Psoas muscle (tissue), 8 donors: ENCODE results near the gene KCNJ12. TPM values are rescaled to one million over a fixed set of nuclear protein-coding genes. Genes with fewer than 3 reads are reported as not detected.
"Not testable (repeated sequence)": the region's sequence is repeated elsewhere in the genome, so short reads cannot be mapped to it uniquely, and the experiment has no call there.

Source experiments
- ATAC-seq, 4 donors: fragments of 200-7000 bp; cut with Tn5 transposase; one replicate each; pipeline ENCODE4 v1.9.1; 2020; ENCODE audit warnings: moderate library complexity in 3 of 4, mild to moderate bottlenecking in 2 of 4
- DNase-seq, 2 donors: peaks; one replicate each; pipeline ENCODE4 v3.0.0-alpha.2; 2020
- H3K27ac ChIP-seq: fragments of 200-600 bp; one replicate; pipeline ENCODE4 v1.8.0; 2022
- H3K27me3 ChIP-seq, 3 donors: fragments of 200-600 bp in 1 of 3; one replicate each; pipeline versions ENCODE4 v1.6.1 to v1.8.0; 2013 to 2022; ENCODE audit warnings: low read length in 2 of 3, mild to moderate bottlenecking in 2 of 3, moderate library complexity in 1 of 3; ENCODE audit not compliant: insufficient read depth in 3 of 3
- H3K36me3 ChIP-seq, 2 donors: fragments of 200-600 bp in 1 of 2; one replicate each; pipeline versions ENCODE4 v1.6.1 to v1.8.0; 2013 to 2022; ENCODE audit warnings: low read depth in 1 of 2, mild to moderate bottlenecking in 1 of 2, moderate library complexity in 1 of 2; ENCODE audit not compliant: insufficient read depth in 1 of 2
- H3K4me1 ChIP-seq: fragments of 200-600 bp; one replicate; pipeline ENCODE4 v1.8.0; 2022
- H3K4me3 ChIP-seq: fragments of 200-600 bp; one replicate; pipeline ENCODE4 v1.8.0; 2022; ENCODE audit warnings: mild to moderate bottlenecking
- H3K9me3 ChIP-seq: fragments of 200-600 bp; one replicate; pipeline ENCODE4 v1.8.0; 2022
- CTCF ChIP-seq: fragments of 200-600 bp; IDR thresholded peaks from one replicate; pipeline ENCODE4 v1.8.0; 2022; ENCODE audit warnings: antibody characterized with exemption
- WGBS, 3 donors: extraction: QIAGEN DNeasy Blood & Tissue Kit; methylation state at CpG; one replicate each; pipeline versions ENCODE4 v1.1.6 to v1.1.7; 2013; 5-methylcytosine and 5-hydroxymethylcytosine counted together
- intact Hi-C, 2 donors: fragments of 100-400 bp; cut with DNase I; formaldehyde crosslinking; loops; one replicate each; pipeline versions ENCODE4 v1.11.0 to v1.14.2; 2022
- polyA plus RNA-seq, 3 donors: library from polyadenylated mRNA; stranded (reverse); fragments of 200-250 nt; gene quantifications; one replicate each; pipeline ENCODE4 v1.2.3, GENCODE V29; 2013
- total RNA-seq, 4 donors: library from RNA; stranded (reverse); fragmentation: NEBNext Ultra II Directional in 2 of 4; extraction: Animal tissue kit (Norgen Biotek cat#: 25700) in 2 of 4; gene quantifications; one replicate each; pipeline versions ENCODE4 v1.2.1 to v1.2.4, GENCODE V29; 2021 to 2023
- donor health status: healthy with polysubstance abuse.
- donor health status: DM: no; HTN: no; CAD: no; lungs with moderate emphysema.
- donor health status: Bipolar disorder and iron deficiency.
- donor health status: healthy.
- donor health status: DM: yes; HTN: yes; CAD: no.
- donor health status: DM: no; HTN: no; CAD: no.
- donor health status: DM: no; HTN: no; CAD: no.
- donor health status: DM: yes; HTN: yes; CAD: no.

KCNJ12 gene
- total and polyA plus RNA-seq, 7 donors, result 5.2 to 42.7 (median 19.3) TPM

DNA sequence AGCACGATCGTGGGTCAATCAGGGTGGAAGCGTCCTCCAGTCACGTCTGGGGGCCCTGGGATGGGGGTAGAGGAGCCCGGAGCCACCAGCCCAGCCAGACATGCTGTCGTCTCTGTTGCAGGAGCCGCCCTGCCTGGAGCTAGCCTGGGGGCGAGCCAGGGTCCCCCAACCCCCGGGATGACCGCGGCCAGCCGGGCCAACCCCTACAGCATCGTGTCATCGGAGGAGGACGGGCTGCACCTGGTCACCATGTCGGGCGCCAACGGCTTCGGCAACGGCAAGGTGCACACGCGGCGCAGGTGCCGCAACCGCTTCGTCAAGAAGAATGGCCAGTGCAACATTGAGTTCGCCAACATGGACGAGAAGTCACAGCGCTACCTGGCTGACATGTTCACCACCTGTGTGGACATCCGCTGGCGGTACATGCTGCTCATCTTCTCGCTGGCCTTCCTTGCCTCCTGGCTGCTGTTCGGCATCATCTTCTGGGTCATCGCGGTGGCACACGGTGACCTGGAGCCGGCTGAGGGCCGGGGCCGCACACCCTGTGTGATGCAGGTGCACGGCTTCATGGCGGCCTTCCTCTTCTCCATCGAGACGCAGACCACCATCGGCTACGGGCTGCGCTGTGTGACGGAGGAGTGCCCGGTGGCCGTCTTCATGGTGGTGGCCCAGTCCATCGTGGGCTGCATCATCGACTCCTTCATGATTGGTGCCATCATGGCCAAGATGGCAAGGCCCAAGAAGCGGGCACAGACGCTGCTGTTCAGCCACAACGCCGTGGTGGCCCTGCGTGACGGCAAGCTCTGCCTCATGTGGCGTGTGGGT is 39.2 kb downstream of the KCNJ12 start:
- H3K27ac ChIP-seq, H3K27me3 ChIP-seq, H3K4me1 ChIP-seq, H3K9me3 ChIP-seq, intact Hi-C loops, ATAC-seq, H3K36me3 ChIP-seq, H3K4me3 ChIP-seq: not testable (repeated sequence)
- peak in 1 of 2 donors; percentile 51 for DNase-seq
- 87% methylated on average over 46 to 56 of the region's 58 CpGs for WGBS, 3 donors

- H3K36me3 ChIP-seq, H3K27ac ChIP-seq, H3K9me3 ChIP-seq, ATAC-seq, H3K27me3 ChIP-seq, H3K4me1 ChIP-seq, H3K4me3 ChIP-seq, intact Hi-C loops: not testable (repeated sequence)
- 73 to 75% (median 75%) methylated on average over 24 to 30 of the region's 30 CpGs for WGBS, 3 donors
- peak in 1 of 2 donors; percentile 28 for DNase-seq
These were observed 40.4 kb downstream of the KCNJ12 start for GRCh38 chr17:21416471-21416981.

GRCh38 chr17:21417349-21417748 is 41.2 kb downstream of the KCNJ12 start:
- H3K27ac ChIP-seq, H3K27me3 ChIP-seq, H3K4me1 ChIP-seq, intact Hi-C loops, H3K4me3 ChIP-seq, H3K36me3 ChIP-seq, ATAC-seq, H3K9me3 ChIP-seq: not testable (repeated sequence)
- 79 to 83% (median 82%) methylated on average over 10 of the region's 10 CpGs for WGBS, 3 donors
- DNase-seq, result peak in 1 of 2 donors; percentile 10

DNA sequence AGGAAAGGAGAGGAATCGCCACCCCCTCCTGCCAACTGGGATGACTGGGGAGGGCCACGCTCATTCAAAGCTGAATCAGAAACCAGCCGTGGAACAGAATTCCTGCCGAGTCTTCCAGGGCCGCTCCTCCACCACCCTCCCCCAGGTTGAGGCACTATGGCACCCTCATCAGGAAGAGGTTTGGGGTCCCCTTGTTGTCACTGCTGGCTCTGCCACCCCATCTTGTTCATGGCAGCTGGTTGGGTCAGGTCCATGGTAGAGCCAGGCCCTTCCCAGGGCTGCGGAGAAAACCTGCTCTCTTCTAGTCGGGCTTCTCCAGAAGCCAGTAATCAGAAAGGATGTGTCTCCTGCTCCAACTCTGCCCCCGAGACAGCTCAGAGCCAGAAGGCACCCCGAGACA is 41.8 kb downstream of the KCNJ12 start:
- H3K4me1 ChIP-seq, result no peaks in the 10 kb centered on the region
- ATAC-seq (no peak), DNase-seq (peak in 1 of 2 donors; percentile 35)
- intact Hi-C loops, result no loop called here
- H3K27me3 ChIP-seq, result no peaks in the 10 kb centered on the region
- no peak overlapping the region for H3K4me3 ChIP-seq
- no peak overlapping the region for H3K27ac ChIP-seq
- WGBS, 3 donors, result 87 to 88% (median 88%) methylated on average over 9 of the region's 9 CpGs
- TF ChIP-seq CTCF, result no peak
- H3K9me3 ChIP-seq, result no peaks in the 10 kb centered on the region
- peaks cover 0 to 8% of the 10 kb centered on the region in 2 donors for H3K36me3 ChIP-seq

DNA sequence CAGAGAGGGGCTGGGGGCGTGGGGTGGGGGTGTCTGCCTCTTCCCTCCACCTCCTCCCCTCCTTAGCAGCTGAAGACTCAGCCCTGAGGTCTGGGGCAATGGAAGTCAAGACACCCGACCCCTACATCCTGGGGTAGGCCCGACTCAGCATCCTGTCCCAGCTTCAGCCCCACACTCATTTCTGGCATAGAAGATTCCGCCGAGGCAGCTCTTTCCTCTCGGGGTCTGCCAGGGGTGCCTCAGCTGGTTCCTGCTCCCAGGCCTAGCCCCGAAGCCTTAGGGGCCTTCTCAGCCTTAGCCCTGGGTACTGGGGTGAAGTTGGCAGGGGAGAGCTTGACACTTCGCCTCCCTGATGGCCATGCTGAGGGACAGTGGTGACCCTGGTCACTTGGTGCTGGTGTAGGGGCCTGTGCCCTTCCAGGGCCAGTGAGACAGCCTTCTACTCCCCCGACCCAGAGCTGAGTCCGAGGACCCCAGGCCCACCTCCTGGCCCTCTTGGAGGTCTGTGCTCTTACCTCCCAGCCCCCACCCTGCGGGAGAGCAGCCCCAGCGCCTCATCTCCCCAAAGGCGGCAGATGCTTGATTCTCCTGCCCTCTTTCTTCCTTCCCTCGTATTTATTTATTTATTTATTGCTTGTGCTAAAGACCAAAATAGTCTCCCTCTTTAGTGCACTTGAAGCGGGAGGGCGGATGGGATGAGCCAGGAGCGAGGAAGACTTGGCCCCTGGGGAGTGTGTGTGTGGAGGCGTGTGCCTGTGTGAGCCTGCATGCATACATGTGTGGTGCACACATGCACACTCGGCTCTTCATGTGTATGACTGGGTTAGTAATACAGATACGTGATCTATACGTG is 42.5 kb downstream of the KCNJ12 start:
- Histone ChIP-seq H3K27me3 (no peaks in the 10 kb centered on the region), H3K4me3 (no peak overlapping the region), H3K27ac (no peak overlapping the region), H3K4me1 (no peaks in the 10 kb centered on the region), H3K36me3 (peaks cover 0 to 8% of the 10 kb centered on the region in 2 donors), H3K9me3 (no peaks in the 10 kb centered on the region)
- 80 to 84% (median 81%) methylated on average over 20 to 21 of the region's 21 CpGs for WGBS, 3 donors
- DNase-seq, result peak in 1 of 2 donors; percentile 49
- no peak for TF ChIP-seq CTCF
- intact Hi-C loops, result no loop called here
- ATAC-seq, result no peak
